ENCODE data around the gene RNFT1.
"Not testable (repeated sequence)": the region's sequence is repeated elsewhere in the genome, so short reads cannot be mapped to it uniquely, and the experiment has no call there.

Gene RNFT1, protein sequence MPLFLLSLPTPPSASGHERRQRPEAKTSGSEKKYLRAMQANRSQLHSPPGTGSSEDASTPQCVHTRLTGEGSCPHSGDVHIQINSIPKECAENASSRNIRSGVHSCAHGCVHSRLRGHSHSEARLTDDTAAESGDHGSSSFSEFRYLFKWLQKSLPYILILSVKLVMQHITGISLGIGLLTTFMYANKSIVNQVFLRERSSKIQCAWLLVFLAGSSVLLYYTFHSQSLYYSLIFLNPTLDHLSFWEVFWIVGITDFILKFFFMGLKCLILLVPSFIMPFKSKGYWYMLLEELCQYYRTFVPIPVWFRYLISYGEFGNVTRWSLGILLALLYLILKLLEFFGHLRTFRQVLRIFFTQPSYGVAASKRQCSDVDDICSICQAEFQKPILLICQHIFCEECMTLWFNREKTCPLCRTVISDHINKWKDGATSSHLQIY

DNA sequence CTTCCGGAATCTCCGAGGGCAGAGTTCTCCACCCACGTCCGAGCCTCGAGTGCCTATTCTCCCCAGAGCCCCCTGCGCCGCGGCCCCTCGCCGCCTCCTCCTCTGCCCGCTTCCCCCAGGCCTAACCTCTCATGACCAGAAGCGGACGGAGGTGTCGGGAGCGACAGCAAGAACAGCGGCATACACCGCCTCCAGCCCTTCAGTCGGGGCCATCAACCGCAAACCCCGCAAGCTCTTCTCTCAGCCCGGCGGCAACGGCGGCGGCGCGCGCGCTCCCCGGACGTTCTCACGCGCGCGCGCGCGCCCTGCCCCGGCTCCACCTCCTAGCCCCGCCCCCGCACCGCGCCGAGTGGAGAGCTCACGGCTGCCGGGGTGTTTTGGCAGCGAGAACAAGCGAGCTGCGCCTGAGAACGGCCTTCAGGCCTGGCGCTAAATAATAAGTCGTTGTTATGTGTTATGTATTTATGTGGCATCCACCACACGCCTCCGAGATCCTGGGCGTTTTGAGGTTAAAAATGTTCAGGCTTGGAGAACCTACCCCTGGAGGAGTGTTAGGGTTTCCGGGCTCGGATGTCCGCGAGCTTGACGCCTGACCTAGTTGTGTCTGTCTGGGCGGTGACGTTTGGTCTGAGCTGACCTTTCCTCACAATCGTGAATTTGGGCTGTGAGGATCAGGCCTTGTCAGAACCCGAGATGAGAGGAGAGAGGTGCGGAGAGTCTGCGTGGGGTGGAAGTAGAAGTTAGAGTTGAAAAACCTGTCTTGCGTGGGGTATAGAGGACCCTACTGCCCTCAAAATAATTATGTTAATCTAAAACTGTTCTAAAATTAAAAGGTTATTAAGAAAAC, at the start of gene RNFT1:
Gene RNFT1, minus strand, starts transcription at position 259 of the 847 bp plus-strand sequence. Its CDS starts 77 bp downstream, at position 182.
- peak; percentile 31 for DNase-seq (ENCODE audit: low read depth, low spot score)

GRCh38 chr17:60009326-60009725, 44.8 kb upstream of the RNFT1 start:
- not testable (repeated sequence) for DNase-seq (ENCODE audit: low read depth, low spot score)

- not testable (repeated sequence) for DNase-seq (ENCODE audit: low read depth, low spot score)
Observed at GRCh38 chr17:60008377-60008776, 43.8 kb upstream of the RNFT1 start.

DNA sequence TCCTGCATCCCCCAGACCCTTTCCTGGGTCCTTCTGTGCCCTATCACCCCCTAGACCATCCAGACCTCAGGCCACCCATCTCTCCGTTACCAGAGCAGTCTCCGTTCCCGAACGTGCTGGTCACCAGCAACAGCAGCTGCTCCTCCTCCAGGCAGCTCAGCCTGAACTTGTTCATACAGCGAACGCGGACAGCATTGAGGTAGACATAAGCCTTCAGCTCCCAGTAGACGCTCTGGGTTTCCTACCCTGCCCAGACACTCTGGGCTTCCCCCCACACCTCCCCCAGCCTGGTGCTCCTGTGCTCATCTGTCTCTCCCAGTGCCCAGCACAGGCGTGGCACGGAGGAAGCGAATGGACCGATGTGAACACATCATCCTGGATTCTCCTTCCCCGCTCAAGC, 41.6 kb upstream of the RNFT1 start:
- no peak for DNase-seq (ENCODE audit: low read depth, low spot score)

DNA sequence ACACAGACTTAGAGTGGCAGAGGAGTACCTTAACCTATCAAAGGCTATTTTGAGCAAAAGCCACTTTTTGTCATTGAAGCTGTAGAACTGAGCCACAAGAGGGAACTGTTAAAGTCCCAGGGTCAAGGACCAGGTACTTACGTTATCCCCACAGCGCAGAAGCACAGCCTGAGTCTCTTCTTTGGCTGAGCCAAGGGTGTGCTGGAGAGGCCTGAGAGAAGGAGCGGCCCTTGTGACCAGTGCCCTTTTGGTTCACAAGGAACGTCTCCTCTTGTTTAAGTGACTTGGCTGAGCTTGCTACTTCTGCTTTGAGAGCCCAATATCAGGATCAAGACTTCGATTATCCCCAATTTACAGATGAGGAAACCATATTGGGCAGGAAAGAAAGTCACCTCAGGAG, 40.0 kb upstream of the RNFT1 start:
- not testable (repeated sequence) for DNase-seq (ENCODE audit: low read depth, low spot score)

GRCh38 chr17:60002405-60002804, 37.9 kb upstream of the RNFT1 start:
- DNase-seq (ENCODE audit: low read depth, low spot score) = not testable (repeated sequence)

GRCh38 chr17:59996608-59997007, 32.1 kb upstream of the RNFT1 start:
- DNase-seq (ENCODE audit: low read depth, low spot score) = not testable (repeated sequence)

DNA sequence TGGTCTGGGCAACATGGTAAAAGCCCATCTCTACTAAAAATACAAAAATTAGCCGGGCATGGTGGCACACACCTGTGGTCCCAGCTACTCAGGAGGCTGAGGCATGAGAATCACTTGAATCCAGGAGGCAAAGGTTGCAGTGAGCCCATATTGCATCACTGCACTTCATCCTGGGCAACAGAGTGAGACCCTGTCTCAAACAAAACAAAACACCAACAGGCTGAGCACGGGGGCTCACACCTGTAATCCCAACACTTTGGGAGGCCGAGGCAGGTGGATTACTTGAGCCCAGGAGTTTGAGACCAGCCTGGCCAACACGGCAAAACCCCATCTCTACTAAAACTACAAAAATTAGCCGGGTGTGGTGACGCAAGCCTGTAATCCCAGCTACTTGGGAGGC, 10.6 kb upstream of the RNFT1 start:
- not testable (repeated sequence) for DNase-seq (ENCODE audit: low read depth, low spot score)

- DNase-seq (ENCODE audit: low read depth, low spot score) = not testable (repeated sequence)
Observed at GRCh38 chr17:59973483-59973882, 8.9 kb upstream of the RNFT1 start.

DNA sequence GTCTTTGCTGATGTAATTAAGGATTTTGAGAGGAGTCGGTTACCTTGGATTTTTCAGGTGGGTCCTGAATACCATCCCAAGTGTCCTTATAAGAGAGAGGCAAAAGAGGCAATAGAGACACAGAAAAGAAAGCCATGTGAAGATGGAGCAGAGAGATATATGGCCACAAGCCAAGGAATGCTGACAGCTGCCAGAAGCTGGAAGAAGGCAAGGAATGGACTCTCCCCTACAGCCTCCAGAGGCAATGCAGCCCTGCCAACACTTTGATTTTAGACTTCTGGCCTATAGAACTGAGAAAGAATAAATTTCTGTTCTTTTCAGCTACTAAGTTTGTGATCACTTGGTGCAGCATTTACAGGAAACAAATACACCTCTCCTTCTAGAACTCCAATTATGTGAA, 8.2 kb upstream of the RNFT1 start:
- DNase-seq (ENCODE audit: low read depth, low spot score) = no peak

- not testable (repeated sequence) for DNase-seq (ENCODE audit: low read depth, low spot score)
Observed at GRCh38 chr17:59971771-59972170, 7.2 kb upstream of the RNFT1 start.

- DNase-seq (ENCODE audit: low read depth, low spot score) = peak; percentile 25
Observed at GRCh38 chr17:59963738-59964481, 630 bp downstream of the RNFT1 start.

- DNase-seq (ENCODE audit: low read depth, low spot score) = no peak
Observed at GRCh38 chr17:59962739-59963318, 1.7 kb downstream of the RNFT1 start.

- DNase-seq (ENCODE audit: low read depth, low spot score) = not testable (repeated sequence)
Observed at GRCh38 chr17:59959574-59959973, 5.0 kb downstream of the RNFT1 start.

- DNase-seq (ENCODE audit: low read depth, low spot score) = no peak
Observed at GRCh38 chr17:59954856-59955255, 9.7 kb downstream of the RNFT1 start.

DNA sequence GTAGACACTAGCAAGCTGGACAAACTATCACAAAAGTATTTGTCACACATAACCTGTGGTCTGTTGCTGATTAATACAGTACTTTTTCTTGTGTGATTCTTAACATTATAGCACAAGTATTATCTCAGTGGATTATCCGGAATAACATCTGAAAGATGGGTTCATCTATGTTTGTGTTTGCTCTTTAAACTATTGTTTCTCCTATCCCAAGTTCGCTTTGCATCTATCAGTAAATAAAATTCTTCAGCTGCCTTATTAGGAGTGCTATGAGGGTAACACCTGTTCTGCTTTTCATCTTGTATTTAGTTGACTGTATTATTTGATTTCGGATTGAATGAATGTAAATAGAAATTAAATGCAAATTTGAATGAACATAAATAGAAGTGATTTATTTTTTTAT, 14.5 kb downstream of the RNFT1 start:
- no peak for DNase-seq (ENCODE audit: low read depth, low spot score)

DNA sequence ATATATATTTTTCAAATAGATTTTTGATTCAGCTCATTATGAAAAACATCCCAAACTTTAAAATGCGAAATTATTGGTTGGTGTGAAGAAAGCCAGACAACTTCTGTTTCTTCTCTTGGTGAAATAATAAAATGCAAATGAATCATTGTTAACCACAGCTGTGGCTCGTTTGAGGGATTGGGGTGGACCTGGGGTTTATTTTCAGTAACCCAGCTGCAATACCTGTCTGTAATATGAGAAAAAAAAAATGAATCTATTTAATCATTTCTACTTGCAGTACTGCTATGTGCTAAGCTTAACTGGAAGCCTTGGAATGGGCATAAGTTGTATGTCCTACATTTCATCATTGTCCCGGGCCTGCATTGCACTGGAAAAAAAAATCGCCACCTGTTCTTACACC, 17.2 kb downstream of the RNFT1 start:
- not testable (repeated sequence) for DNase-seq (ENCODE audit: low read depth, low spot score)

DNA sequence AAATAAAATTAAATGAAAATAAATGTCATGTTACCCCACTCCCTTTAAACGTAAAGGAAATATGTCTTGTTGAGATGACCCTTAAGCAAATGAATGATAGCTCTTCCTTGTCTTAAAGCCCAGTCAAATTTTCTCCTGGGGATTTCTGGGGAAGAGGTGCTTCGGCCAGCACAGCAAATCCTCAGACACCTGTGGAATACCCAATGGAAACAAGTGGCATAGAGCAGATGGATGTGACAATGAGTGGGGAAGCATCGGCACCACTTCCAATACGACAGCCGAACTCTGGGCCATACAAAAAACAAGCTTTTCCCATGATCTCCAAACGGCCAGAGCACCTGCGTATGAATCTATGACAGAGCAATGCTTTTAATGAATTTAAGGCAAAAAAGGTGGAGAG, 18.1 kb downstream of the RNFT1 start:
- DNase-seq (ENCODE audit: low read depth, low spot score) = not testable (repeated sequence)

DNA sequence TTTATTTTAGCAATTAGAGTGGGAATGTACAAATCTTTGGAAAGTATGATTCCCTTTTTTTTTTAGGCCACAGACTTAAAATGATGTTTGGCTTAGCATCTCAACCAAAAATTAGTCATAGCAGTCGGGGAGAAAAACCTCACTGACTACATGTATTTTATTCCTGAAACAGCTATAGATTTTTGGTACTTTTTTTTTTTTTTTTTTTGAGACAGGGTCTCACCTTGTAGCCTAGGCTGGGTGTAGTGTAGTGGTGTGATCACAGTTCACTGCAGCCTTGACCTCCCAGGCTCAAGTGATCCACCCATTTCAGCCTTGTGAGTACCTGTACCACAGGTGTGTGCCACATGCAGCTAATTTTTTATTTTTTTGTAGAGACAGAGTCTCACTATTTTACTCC, 23.4 kb downstream of the RNFT1 start:
- DNase-seq (ENCODE audit: low read depth, low spot score) = no peak

GRCh38 chr17:59940697-59941096, 23.8 kb downstream of the RNFT1 start:
- DNase-seq (ENCODE audit: low read depth, low spot score) = not testable (repeated sequence)

- DNase-seq (ENCODE audit: low read depth, low spot score) = not testable (repeated sequence)
Observed at GRCh38 chr17:59933317-59933716, 31.2 kb downstream of the RNFT1 start.
